ENCODE results near the gene BARD1. TPM values are rescaled to one million over a fixed set of nuclear protein-coding genes. Genes with fewer than 3 reads are reported as not detected.
A peak's percentile ranks its signal among the peaks of the same experiment; 100 is the strongest.

Gene BARD1
- total RNA-seq, 1 experiment from 2014 or later: 26.1 TPM

DNA sequence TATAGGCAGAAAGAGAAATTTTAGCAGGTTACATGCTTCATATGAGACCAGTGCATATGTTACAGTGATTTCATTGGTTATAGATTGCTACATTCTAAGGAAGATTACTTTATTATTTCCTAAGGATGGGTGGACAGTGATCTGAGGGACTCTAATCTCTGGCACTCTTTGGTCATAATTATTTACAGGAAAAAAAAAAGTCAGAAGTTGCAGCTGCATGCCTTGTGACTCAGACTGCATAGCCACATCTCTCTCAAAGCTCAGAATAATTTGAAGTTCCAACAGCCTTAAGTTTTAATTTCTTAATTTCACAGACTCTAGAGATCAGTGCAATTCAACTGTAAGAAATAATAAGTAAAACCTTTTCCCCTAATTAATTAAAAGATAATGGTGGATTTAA lies 27.1 kb upstream of the BARD1 start:
- Mint-ChIP-seq H3K4me1 (ENCODE audit: low read depth, unreplicated experiment) (no peaks in the 10 kb centered on the region), H3K36me3 (ENCODE audit: insufficient read depth, unreplicated experiment) (no peaks in the 10 kb centered on the region), H3K27me3 (ENCODE audit: insufficient read depth, unreplicated experiment) (no peaks in the 10 kb centered on the region), H3K9me3 (ENCODE audit: unreplicated experiment) (no peaks in the 10 kb centered on the region), H3K27ac (ENCODE audit: unreplicated experiment) (no peak overlapping the region), H3K4me3 (ENCODE audit: unreplicated experiment) (no peak overlapping the region)
- no peak for DNase-seq
- Histone ChIP-seq H3K27me3 (replicated peaks; ENCODE audit: control insufficient read depth, insufficient read depth, low read length) (no peaks in the 10 kb centered on the region), H3K36me3 (ENCODE audit: control insufficient read depth, insufficient read depth, low read length) (no peaks in the 10 kb centered on the region), H3K9me3 (no peaks in the 10 kb centered on the region), H3K4me3 (ENCODE audit: low read depth, low read length) (no peak overlapping the region), H3K4me1 (no peaks in the 10 kb centered on the region)
- BruUV-seq (replicated peaks): no TSS peak
- ChIA-PET CTCF (no interaction called here), POLR2A (no interaction called here)
- TF ChIP-seq, protein P1, sequence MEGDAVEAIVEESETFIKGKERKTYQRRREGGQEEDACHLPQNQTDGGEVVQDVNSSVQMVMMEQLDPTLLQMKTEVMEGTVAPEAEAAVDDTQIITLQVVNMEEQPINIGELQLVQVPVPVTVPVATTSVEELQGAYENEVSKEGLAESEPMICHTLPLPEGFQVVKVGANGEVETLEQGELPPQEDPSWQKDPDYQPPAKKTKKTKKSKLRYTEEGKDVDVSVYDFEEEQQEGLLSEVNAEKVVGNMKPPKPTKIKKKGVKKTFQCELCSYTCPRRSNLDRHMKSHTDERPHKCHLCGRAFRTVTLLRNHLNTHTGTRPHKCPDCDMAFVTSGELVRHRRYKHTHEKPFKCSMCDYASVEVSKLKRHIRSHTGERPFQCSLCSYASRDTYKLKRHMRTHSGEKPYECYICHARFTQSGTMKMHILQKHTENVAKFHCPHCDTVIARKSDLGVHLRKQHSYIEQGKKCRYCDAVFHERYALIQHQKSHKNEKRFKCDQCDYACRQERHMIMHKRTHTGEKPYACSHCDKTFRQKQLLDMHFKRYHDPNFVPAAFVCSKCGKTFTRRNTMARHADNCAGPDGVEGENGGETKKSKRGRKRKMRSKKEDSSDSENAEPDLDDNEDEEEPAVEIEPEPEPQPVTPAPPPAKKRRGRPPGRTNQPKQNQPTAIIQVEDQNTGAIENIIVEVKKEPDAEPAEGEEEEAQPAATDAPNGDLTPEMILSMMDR (IDR thresholded peaks at IDR 0.05; ENCODE audit: insufficient read depth in 1 of 2, low read depth in 1 of 2, low read length in 1 of 2, severe bottlenecking in 1 of 2, unreplicated experiment in 1 of 2): no peak
- intact Hi-C loops (cut with micrococcal nuclease; ENCODE audit: unreplicated experiment): no loop called here

DNA sequence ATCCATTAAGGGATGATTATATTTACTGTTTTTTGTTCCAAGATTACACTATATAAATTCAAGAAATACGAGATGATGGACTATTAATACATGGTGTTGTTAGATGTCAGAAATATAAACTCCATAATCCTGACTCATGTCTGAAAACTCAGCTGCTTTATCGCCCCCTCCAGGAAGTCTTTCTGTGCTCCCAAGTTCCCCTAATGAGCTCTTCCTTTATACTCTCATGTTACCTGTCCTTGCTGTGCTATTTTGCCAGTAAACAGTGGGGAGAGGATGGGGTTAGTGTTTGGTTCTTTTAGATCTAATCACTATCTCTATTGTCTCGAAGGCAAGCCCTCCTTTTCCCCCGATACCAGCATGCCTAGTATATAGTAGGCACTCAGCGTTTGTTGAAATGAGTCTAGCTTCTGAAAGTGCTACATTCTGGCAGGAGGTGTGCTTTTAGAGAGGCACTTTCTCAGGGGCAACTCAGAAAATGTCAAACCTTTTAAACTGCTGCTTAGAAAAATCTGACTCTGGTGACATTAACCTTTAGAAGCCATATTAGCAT lies 21.4 kb upstream of the BARD1 start:
- no peaks in the 10 kb centered on the region for H3K27me3 Mint-ChIP-seq (ENCODE audit: insufficient read depth, unreplicated experiment)
- no peak overlapping the region for H3K4me3 Mint-ChIP-seq (ENCODE audit: unreplicated experiment)
- H3K36me3 ChIP-seq (ENCODE audit: control insufficient read depth, insufficient read depth, low read length): no peaks in the 10 kb centered on the region
- no TSS peak for BruUV-seq (replicated peaks)
- no peaks in the 10 kb centered on the region for H3K36me3 Mint-ChIP-seq (ENCODE audit: insufficient read depth, unreplicated experiment)
- ChIA-PET CTCF (no interaction called here), POLR2A (interaction anchor here (0.6 kb wide), 1 partner anchor 22 kb away, joined by 9 read pairs; the partner anchor contains the start of gene BARD1)
- no peaks in the 10 kb centered on the region for H3K27me3 ChIP-seq (replicated peaks; ENCODE audit: control insufficient read depth, insufficient read depth, low read length)
- no peaks in the 10 kb centered on the region for H3K9me3 ChIP-seq
- intact Hi-C loops (cut with micrococcal nuclease; ENCODE audit: unreplicated experiment): no loop called here
- H3K4me3 ChIP-seq (ENCODE audit: low read depth, low read length): no peak overlapping the region
- H3K4me1 ChIP-seq: no peaks in the 10 kb centered on the region
- no peaks in the 10 kb centered on the region for H3K4me1 Mint-ChIP-seq (ENCODE audit: low read depth, unreplicated experiment)
- peak in 1 of 2 experiments; percentile 17 for DNase-seq
- no peaks in the 10 kb centered on the region for H3K9me3 Mint-ChIP-seq (ENCODE audit: unreplicated experiment)
- no peak overlapping the region for H3K27ac Mint-ChIP-seq (ENCODE audit: unreplicated experiment)
- TF ChIP-seq, protein P1 (IDR thresholded peaks at IDR 0.05; ENCODE audit: insufficient read depth in 1 of 2, low read depth in 1 of 2, low read length in 1 of 2, severe bottlenecking in 1 of 2, unreplicated experiment in 1 of 2): peak in 1 of 2 experiments; percentile 30

DNA sequence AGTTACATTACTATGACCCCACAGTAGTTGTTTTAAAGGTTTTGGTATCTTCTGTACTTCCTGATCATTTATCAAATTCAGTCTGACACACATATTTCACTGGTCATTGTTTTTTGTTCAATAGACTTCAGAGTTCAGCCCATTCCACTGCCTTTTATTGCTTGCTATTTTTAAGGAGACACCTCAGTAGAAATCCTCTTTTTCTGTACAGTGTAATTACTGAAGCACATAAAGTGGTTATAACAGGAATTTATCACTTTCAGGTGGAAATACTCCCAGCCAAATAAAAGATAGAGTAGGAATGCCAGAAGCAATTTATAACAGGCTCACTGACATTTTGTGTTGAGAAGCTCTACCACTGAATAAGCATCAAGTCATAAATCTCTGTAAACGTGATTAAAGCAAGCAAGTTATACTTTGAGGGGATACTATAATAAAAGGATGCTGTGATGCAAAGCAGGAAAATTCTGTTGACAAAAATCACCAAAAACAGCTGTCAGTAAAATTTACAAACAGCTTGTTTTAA lies 6.6 kb upstream of the BARD1 start:
- BruUV-seq (replicated peaks): no TSS peak
- no peak overlapping the region for H3K4me3 Mint-ChIP-seq (ENCODE audit: unreplicated experiment)
- intact Hi-C loops (cut with micrococcal nuclease; ENCODE audit: unreplicated experiment): no loop called here
- no peaks in the 10 kb centered on the region for H3K27me3 Mint-ChIP-seq (ENCODE audit: insufficient read depth, unreplicated experiment)
- POLR2A ChIA-PET: no interaction called here
- Histone ChIP-seq H3K9me3 (no peaks in the 10 kb centered on the region), H3K4me1 (0 out of 2 replicates have a peak, but pooled peaks cover under 1% of the 10 kb centered on the region), H3K4me3 (ENCODE audit: low read depth, low read length) (no peak overlapping the region), H3K27me3 (replicated peaks; ENCODE audit: control insufficient read depth, insufficient read depth, low read length) (no peaks in the 10 kb centered on the region), H3K36me3 (ENCODE audit: control insufficient read depth, insufficient read depth, low read length) (no peaks in the 10 kb centered on the region)
- CTCF ChIA-PET: no interaction called here
- H3K9me3 Mint-ChIP-seq (ENCODE audit: unreplicated experiment): no peaks in the 10 kb centered on the region
- TF ChIP-seq, protein P1 (IDR thresholded peaks at IDR 0.05; ENCODE audit: insufficient read depth in 1 of 2, low read depth in 1 of 2, low read length in 1 of 2, severe bottlenecking in 1 of 2, unreplicated experiment in 1 of 2): no peak
- H3K4me1 Mint-ChIP-seq (ENCODE audit: low read depth, unreplicated experiment): peaks cover 5% of the 10 kb centered on the region
- no peaks in the 10 kb centered on the region for H3K36me3 Mint-ChIP-seq (ENCODE audit: insufficient read depth, unreplicated experiment)
- DNase-seq: no peak
- H3K27ac Mint-ChIP-seq (ENCODE audit: unreplicated experiment): no peak overlapping the region
